GM19240 (cell line): ENCODE results near the gene KIT.
"Not testable (repeated sequence)": the region's sequence is repeated elsewhere in the genome, so short reads cannot be mapped to it uniquely, and the experiment has no call there.

Source experiments
- DNase-seq: peaks from one replicate; pipeline ENCODE4 v3.0.0; 2011; ENCODE audit warnings: low spot score; ENCODE audit not compliant: insufficient read length

Gene KIT

DNA sequence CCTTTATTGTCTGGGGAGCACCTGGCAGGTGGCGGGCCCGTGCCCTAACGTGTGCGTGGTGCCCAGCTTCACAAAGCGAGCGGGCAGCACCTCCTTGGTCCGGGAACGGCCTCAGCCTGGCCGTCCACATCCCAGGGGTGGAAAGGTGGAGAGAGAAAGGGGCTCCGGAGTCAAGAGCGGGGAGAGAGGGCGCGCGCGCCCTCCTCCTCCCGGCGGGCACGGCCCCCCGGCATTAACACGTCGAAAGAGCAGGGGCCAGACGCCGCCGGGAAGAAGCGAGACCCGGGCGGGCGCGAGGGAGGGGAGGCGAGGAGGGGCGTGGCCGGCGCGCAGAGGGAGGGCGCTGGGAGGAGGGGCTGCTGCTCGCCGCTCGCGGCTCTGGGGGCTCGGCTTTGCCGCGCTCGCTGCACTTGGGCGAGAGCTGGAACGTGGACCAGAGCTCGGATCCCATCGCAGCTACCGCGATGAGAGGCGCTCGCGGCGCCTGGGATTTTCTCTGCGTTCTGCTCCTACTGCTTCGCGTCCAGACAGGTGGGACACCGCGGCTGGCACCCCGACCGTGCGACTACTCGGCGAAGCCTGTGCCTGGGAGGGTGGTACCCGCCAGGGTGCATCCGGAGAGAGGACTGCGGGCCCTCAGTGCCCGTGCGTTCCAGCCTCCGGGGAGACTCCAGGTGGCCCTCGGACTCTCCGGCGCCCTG lies at the start of gene KIT:
Gene KIT (plus strand): TSS at position 407 of the 701 bp plus-strand sequence. CDS start 58 bp downstream, at position 465.
- DNase-seq, result no peak

DNA sequence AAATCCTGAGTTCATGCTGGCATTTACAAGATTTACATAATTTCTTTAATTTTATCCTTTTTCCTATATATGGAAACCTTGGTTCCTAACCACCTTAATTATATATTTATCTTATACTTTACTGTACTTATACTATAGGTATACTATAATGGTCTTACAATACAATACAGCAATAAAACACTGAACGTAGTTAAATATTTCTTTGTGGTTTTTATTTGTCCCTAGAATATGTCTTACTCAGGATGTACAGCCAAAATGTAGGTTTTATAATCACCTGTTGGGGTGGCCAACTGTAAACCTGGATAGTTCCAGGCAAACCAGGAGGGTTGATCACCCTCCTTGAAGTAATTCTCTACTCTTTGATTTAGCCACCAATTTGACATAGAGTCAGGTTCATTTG lies 48.4 kb upstream of the KIT start:
- no peak for DNase-seq

DNA sequence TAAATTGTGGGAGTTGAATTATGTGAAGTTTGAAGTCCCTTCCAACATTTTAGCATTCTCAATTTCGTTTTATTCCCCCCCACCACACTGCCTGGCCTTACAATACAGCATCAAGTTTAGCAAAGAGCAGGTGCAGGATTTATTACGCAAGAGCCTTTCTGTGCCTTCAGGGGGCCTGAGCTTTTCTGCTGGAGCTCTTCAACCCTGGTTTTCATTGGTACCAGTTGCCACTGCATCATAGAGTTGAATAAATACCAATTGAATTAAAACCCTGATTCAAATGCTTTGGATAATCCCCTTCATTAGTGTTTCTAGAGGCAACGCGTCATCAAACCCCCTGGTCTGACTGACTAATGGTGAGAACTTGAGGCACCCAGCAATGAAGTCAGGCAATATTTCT lies 43.6 kb upstream of the KIT start:
- no peak for DNase-seq

DNA sequence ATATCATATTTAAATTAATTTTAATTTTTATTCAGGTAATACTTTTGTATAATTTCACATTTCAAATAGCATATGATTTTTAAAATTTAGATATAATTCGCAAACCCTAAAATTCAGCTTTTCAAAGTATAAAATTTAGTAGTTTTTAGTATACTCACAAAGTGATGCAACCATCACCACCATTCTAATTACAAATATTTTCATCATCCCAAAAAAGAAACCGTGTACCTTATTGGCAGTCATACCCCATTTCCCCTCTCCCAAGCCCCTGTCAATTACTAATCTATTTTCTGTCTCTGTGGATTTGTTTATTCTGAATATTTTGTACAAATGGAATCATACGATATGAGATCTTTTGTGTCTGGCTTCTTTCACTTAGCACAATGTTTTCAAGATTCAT lies 37.0 kb upstream of the KIT start:
- no peak for DNase-seq

DNA sequence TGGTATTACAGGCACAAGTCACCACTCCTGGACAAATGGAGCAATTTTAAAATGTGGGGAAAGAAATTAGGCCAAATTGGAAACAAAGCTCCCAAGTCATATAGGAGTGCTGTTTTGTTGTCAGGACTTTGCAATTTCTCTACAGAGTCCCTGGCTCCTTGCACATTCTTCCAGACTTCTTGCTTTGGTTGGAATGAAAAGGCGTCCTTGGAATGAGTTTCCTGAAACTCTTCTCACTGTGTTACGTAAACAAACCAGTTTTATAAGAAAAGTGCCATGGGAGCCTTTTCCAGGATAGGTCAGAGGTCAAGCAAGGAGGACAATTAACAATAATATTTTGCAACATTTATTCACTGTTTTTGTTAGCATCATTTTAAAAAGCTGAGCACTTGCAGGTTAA lies 32.4 kb upstream of the KIT start:
- DNase-seq, result no peak

DNA sequence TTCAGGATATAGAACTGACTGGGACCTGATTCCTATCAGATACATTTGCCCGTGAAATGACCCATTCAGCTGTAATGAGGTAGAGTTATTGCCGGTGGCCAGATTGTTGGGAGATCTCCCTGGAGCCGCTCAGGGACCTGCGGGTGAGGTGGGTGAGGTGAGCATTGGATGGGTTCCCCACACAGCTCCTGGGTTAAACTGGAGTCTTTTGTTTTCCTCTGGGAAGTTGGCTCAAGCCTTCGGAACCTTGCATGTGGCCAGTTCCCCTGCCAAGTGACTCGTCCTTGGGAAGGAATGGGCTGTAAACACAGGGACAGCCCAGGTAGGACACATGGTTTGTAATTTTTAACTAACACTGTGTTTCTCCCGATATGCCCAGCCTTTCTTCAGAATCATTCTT lies 31.6 kb upstream of the KIT start:
- DNase-seq, result no peak

DNA sequence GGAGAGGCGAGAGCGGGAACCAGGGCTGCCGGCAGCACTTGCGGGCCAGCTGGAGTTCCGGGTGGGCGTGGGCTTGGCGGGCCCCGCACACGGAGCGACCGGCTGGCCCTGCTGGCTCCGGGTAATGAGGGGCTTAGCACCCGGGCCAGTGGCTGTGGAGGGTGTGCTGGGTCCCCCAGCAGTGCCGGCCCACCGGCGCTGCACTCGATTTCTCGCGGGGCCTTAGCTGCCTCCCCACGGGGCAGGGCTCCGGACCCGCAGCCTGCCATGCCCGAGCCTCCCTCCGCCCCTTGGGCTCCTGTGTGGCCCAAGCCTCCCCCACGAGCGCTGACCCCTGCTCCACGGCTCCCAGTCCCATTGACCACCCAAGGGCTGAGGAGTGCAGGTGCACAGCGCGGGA lies 25.2 kb upstream of the KIT start:
- no peak for DNase-seq

DNA sequence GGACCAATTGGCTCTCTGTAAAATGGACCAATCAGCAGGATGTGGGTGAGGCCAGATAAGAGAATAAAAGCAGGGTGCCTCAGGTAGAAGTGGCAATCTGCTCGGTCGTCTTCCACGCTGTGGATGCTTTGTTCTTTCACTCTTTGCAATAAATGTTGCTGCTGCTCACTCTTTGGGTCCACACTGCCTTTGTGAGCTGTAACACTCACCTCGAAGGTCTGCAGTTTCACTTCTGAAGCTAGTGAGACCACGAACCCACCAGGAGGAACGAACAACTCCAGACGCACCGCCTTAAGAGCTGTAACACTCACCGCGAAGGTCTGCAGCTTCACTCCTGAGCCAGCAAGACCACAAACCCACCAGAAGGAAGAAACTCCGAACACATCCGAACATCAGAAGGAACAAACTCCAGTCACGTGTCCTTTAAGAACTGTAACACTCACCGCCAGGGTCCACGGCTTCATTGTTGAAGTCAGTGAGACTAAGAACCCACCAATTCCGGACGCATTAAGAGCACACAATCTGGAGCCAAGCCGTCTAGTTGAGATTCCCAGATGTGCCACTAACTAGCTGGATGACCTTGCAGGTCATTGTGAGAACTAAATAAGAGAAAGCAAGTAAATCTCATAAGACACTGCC lies 24.5 kb upstream of the KIT start:
- DNase-seq, result not testable (repeated sequence)

DNA sequence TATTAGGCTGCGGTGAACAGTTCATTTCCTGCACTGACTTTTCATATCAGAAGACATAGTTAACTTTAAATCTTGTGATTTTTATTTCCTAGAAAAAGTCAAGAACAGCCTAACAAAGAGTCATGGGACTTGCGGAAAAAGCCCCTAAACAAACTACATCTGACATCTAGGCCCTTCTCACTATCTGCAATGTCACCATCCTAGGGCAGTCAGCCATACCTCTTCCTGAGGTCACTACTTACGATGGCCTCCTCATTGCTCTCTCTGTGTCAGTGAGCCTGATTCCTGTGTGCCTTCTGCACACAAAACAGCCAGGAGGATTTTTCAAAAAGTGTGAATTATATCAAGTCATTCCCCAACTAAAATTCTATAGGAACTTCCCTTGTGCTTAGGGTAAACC lies 22.4 kb upstream of the KIT start:
- no peak for DNase-seq

DNA sequence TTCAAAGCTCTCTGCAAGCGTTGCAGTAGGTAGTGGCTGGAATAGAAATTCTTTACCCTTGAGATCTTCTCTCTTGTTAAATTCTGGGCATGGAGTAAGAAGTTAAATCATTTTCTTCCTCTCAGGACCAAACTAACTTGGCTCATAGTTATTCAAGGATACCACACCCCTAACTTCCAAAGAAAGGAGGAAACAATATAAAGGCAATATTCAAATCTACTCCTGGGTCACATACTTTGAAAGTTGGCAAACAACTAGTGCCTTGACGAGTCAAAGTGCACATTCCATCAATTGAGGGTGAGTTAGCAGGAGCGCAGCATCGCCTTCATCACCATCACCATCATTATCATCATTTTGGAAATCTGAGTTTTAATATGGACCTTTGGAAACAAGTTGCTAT lies 20.4 kb upstream of the KIT start:
- DNase-seq, result no peak

DNA sequence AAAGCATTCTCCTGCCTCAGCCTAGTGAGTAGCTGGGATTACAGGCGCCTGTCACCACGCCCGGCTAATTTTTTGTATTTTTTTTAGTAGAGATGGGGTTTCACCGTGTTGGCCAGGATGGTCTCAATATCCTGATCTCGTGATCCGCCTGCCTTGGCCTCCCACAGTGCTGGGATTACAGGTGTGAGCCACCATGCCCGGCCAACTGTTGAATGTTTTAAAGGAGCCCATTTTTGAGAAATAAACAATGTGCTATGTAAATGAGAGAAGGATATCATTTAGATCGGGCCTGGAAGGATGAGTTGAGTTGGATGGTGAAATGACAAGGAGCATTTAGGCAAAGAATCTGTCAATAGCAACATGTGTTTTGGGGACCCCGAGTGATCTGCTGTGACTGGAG lies 16.7 kb upstream of the KIT start:
- not testable (repeated sequence) for DNase-seq

DNA sequence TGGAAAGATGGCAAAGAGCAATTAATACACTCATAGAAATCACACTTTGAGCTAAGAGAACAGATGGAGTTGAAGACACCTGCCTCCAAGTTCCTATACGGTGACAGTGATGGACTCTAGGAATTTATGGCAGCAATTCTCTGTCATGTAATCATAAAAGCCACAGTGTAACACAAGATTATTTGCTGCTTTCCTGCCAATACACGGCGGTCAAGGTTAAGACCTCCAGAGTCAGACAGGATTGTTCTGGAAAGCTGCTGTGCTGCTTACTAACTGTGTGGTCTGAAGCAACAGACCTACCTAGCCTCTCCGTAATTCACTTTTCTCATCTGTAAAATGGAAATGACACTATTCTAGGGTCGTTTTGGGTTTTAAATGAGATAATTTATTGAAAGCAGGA lies 14.6 kb upstream of the KIT start:
- DNase-seq, result no peak

DNA sequence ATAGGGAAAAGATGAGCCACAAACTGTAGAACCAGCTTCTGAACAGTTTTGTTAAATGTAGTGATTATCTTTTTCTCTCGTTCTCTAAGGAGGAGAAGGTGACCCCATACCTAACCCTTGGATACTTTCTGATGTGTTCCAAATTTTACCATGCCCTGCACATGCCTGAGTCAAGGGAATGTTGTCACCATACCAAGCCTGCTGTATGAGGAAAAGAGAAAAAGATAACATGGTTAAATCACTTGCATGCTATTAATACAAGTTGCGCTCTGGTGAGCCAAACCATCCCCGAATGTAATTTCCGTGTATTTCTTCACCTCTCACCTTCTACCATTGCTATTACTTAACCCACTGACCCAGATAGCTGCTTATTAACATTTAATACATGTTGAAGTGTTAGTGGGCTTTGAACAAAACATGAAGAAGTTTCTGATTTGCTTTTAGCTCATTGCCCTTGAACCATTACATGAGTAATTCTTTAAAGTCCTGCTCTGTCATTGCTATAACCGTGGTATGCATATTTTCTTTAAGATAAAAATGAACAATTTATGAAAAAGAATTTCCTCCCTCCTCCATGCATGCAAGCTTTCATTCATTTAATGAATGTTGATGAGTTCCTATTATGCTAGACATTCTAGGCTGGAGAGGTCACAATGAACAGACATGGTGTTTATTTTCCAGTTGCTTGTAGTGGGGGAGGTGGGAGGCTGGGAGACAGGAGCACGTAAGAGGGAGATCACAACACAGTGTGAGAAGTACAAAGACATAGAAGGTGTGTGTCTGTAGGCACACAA lies 13.6 kb upstream of the KIT start:
- no peak for DNase-seq

DNA sequence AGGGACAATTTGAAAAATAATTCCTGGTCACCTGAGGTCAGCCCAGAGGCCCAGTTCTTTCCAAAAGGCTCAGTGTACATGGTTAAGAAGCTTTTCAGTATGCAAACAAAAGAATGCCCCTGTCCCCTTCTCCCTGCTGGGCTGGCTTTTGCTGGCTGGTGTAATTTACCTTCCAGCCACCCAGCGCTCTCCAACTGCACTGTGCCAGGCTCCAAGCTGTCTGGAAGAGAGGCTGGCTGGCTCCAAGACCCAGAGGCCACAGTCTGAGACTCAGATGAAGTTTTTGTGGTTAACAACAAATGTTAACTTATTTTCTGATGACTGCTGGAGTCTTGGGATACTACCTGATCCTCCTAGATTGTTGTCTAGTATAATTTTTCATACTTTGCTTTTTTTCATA lies 11.9 kb upstream of the KIT start:
- no peak for DNase-seq

DNA sequence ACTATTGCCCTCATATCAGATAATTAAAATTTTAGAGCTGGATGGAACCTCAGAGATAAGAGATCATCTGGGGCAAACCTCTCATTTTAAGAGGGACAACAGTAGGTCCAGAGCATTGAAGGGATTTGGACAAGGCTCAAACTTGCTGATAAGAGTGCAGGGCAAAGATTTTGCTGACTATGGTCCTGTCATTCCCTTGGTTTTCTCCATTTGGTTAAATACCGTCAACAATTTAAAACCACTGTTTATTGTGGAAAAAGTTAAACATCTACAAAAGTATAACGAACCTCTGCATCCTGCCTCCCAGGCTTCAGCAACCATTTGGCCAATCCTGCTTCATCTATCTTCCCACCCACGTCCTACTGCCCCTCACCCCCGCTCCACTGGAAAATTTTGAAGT lies 10.7 kb upstream of the KIT start:
- no peak for DNase-seq

DNA sequence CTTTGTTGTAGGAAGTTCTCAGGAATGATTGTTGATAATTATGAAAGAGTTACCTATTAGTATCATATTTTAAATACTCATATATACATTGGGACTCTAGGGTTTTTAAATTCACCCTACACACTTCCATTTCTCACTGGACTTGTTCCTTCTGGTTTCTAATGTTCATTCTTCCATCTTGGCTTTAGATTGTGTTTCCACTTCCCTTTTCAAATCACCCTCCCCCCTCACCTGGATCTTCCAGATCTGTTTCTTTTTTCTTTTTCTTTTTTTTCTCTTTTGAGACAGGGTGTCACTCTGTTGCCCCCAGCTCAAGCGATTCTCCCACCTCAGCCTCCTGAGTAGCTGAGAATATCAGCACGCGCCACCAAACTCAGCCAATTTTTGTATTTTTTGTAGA lies 6.7 kb upstream of the KIT start:
- DNase-seq, result no peak

DNA sequence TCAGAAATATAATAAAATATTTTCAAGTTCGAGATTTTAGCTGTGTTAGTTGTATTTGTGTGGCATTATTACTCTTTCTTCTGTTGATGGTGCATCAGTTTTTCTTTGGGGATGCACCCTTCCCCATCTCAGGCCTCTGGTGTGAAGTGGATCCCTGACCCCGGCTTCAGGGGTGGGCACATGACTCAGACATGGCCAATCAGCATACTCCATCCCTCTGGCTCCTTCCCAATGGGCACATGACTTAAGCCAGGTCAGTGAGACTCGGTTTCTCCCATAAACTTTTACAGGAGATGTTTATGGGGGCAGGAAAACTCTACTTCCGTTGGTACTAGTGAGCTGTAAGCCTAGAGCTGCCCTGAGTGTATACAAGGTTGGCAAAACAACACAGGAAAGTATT lies 3.0 kb upstream of the KIT start:
- no peak for DNase-seq

DNA sequence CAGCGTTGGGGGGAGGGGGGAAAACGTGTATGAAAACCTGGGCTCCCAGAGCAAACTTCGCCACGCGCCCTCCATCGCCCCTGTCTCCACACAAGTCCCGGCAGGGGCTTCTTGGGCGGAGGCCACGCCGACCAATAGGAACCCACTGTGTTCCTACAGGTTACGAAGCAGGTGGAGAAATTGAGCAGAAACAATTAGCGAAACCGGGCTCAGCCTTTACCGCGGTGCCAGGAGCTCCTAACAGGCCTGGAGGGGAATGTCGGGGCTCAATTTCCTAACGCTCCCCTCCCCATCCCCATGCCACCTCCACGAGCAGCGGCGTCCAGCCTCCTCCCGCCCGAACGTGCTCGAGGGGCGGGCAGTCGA lies 589 bp upstream of the KIT start:
- no peak for DNase-seq

DNA sequence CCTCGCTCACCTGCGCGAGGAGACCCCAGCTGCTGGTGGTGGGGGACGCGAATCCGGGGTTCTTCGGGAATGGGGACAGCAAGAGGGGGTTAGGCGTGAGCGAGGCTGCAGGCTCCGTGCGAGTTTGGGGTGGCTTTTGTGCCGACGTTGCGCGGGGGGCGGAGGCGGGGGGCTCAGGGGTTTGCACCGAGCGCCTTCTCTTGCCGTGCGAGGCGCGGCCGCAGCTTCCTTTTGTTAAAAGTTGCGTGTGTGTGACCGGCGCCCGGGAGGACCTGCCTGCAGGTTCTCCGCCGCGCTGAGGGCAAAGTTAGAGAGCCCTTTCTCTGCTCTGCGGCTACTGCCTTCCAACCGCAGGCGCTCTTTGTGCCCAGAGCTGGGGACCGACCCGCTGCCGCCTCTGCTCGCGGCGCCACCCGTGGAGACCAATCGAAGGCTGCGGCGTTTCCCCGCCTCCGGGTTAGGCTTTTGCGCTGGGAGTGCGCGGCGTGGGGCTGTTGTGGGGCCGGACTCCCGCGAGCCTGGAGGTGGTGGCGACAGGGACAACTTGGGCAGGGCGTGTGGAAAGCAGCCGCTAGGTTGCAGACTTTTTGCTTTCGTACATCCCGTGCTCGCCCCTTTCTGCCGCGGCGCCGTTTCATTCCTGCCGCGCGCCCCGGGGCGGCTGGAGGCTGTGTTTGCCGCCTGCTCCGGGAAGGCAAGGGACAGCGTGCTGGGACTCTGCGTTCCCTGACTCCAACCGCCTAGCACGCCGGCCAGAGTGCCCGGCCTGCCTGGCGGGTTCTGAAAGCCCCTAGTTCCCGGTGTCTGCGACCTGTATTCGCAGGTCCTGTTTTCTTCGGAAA lies 716 bp downstream of the KIT start:
- no peak for DNase-seq

DNA sequence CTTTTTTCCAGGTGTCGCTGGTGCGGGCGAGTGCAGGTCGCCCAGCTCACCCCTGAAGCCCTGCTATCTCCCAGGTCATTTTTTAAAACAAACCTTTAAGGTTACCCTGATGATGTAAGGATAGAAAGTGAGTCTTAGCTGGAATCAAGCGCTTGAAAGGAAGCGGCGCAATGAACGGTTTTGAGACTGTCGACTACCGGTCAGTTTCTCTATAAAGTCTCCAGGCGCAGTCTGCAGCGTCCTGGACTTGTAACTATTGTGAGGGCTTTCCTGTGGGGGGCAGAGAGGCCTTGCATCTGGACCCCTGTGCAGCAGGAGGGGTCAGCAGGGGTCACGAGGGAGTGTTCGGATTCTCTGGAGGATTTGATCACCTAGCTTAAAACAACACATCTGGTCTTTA lies 1.6 kb downstream of the KIT start:
- no peak for DNase-seq

DNA sequence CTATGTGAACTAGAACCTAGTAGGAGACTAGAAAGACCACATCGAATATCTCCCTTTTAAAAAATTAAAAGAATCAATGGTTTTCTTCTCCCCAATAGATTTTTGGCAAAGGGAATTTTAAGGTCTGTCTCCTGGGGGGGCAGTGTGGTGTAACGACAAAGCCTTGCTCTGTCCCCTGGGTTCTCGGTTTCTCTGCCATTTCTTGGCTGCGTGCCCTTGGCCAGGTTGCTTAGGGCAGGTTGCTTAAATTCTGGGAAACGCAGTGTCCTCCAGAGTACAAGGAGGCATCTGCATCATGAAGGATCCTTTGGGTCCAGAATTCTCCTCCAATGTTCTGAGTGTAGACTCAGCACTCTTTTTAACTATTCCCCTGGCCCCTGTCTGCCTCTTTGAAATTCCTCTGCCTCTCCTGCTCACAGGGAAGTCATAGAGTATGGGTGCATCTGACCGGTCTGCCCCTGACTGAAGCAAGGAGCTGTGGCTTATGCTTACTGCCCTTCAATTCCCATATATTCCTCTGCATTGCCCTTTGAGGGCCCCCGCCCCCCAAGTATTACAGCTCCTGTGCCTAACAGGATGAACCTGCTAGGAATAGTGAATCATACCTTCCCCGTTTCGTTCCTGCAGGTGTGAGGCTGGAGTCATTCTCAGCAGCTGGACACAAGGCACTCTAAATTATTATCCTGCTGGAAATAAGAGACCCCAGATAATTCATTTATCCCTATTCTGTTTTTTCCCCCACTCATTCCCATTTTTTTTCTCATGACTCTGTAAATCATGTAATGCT lies 2.2 kb downstream of the KIT start:
- no peak for DNase-seq
